GM19025 (cell line): ENCODE data around the gene MYCN.

Source experiments
- ATAC-seq: cut with Tn5 transposase; IDR thresholded peaks from one replicate; pipeline ENCODE4 v1.9.1; 2021; ENCODE audit warnings: mild to moderate bottlenecking, low read depth, moderate library complexity; ENCODE audit not compliant: unreplicated experiment

Gene MYCN

GRCh38 chr2:15992457-15993231 lies 52.3 kb downstream of the MYCN start:
- no peak for ATAC-seq

- ATAC-seq, result no peak
Observed at GRCh38 chr2:15993232-15993610, 52.9 kb downstream of the MYCN start.

- no peak for ATAC-seq
Observed at GRCh38 chr2:15993666-15994065, 53.3 kb downstream of the MYCN start.

GRCh38 chr2:15995603-15996002 lies 55.3 kb downstream of the MYCN start:
- no peak for ATAC-seq
